Activated T-cell treated with anti-CD3 and anti-CD28 coated beads, Interleukin-2, amount 50 U/mL, for 1 hour (primary cell): Measurements from ENCODE around the gene ATP2B2.

Experiments
- DNase-seq: peaks from one replicate; pipeline ENCODE4 v3.0.0-alpha.2; 2020

The ATP2B2 gene

GRCh38 chr3:10468613-10469354 lies 36.6 kb downstream of the ATP2B2 start:
- no peak for DNase-seq

- DNase-seq, result no peak
Measured at GRCh38 chr3:10467904-10468612, 37.3 kb downstream of the ATP2B2 start.

GRCh38 chr3:10467204-10467603 lies 38.2 kb downstream of the ATP2B2 start:
- no peak for DNase-seq

DNA sequence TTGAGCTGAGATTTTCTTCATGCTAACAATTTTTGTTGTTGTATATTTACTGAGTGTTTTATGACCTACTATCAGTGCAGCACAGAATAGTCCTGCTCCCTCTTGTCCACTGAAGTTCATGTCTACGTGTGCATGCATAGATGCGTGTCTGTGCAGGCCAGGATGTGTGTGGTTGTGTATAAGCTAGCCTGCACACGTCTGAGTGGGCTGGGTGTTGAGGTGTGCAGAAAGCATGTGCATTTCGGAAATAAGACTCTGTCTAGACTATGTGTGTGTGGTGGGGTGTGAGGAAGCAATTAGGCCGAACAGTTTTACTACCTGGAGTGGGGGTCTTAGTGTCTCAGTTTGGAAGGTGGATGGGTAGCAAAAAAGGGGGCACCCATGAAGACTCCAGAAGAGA lies 39.2 kb downstream of the ATP2B2 start:
- no peak for DNase-seq

DNA sequence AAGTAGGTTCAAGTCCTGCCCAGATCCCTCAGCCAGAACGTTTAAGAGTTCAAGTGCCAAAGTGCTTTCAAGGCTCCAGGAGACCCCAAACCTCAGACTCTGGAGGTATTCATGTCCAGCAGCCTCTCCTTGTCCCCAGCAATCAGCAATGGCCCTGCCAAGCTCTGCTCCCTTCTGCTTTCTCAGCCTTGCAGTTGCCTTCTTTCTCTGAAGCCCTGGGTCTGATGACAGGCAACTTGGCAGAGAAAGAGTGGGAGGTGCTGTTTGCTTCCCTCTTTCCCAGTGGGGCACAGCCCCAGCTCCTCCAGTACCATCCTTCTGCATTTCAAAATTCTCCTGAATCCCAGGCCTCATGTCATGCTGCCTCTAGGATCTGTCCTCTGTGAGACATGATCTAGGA lies 40.2 kb downstream of the ATP2B2 start:
- no peak for DNase-seq

DNA sequence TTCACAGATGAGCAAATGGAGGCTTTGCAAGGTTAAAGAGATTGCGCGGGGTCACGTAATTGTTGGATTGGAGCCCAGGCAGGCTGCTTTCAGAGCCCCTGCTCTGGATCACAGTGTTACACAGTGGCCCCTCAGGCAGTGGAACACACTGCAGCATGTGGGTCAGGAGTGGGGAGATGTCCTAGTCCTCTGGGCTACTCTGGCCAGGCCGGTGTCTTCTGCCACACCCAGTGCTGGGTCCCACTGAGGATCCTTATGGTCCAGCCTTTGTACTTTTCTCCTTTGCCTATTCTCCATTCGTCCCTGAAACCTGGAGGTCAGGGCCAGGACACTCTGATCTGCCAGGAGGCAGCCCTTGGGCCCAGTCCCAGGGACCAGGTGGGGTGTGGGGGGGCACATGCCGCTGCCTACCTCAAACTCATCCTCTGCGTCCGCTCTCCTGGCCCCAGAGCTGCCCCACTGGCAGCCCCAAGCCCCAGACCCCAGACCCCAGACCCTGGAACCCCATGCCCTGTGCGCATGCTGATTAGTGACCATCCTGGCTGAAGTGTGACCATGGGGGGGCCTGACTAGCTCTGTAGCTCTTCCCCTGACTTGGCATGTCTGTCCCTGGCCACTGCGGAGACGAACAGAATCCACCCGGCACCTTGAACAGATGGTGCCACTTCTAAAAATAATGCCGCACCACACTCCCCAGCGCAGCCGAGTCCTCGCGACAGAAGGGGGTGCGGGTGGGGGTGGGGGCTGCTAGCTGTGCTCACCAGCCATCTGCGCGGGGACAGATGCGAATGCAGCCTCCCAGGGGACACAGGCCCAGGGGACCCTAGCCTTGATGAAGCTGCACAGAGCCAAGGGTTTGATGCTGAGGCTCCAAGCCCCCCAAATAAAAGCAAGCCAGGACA lies 41.6 kb downstream of the ATP2B2 start:
- no peak for DNase-seq

GRCh38 chr3:10462641-10463532 lies 42.5 kb downstream of the ATP2B2 start:
- no peak for DNase-seq

GRCh38 chr3:10460951-10461545 lies 44.3 kb downstream of the ATP2B2 start:
- DNase-seq, result no peak

DNA sequence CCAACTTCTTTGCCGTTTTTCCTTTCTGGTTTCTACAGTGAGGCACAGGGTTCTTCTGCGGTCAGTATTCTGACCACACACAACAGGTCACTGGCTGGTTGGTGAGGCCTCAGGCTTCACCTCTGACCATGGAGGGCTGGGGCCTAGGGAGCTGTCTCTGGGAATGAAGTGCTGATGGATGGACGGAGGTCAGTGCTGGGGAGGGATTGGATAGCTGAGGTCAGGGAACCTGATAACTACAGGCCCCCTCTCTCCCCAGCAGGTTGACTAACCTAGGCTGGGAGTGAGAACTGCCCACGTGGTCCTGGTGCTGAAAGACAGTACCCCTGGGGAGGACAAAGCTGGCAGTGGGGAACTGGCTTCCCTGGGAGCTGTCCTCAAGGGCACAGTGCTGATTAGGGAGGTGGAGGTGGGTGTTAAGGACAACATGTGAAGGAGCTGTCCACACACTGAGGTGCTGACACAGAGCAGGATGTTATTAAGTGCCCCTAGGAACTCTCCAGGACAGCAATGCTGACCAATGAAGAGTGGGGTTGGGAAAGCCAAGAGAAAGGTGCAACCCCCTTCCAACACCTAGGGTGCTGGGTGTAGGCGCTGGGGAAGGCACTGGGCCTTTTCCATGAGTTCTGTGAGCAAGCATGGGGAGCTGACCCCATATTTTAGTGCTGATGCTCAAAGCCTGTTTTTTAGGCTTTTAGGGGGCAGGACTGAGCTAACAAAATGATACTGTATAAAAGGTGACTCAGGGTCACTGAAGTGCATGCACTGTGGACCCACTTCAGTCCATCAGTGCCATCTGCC lies 45.2 kb downstream of the ATP2B2 start:
- peak; percentile 43 for DNase-seq

- no peak for DNase-seq
Measured at GRCh38 chr3:10457560-10457959, 47.8 kb downstream of the ATP2B2 start.

- DNase-seq, result no peak
Measured at GRCh38 chr3:10456981-10457380, 48.4 kb downstream of the ATP2B2 start.

- DNase-seq, result no peak
Measured at GRCh38 chr3:10455545-10455914, 49.9 kb downstream of the ATP2B2 start.

DNA sequence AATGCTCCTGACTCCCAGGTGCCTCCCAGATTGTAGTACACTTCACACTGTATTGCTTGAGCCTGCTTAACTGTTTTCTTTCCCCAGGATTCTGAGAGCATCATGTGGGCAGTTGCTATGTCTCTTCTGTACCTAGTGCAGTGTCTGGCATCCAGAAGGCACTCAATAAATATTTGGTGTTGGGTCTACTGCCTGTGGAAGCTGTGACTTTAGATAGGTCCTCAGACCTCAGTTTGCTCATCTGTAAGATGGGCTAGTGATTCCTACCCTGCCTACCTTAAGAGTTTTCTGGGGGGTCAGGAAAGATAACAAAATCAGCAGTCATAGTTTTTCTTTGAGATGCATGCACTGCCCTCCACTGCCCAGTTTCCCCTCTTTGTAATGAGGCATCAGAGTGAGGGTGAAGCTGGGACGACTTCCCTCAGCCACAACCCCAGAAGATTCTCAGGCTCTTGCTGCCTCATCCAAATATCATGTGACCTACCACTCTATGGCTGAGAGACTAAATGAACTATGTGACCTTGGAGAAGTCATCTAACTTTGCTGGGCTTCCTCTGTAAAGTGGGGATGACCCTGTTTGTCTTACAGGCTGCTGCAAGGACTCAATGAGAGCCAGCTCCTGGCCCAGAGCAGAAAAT lies 50.4 kb downstream of the ATP2B2 start:
- no peak for DNase-seq

DNA sequence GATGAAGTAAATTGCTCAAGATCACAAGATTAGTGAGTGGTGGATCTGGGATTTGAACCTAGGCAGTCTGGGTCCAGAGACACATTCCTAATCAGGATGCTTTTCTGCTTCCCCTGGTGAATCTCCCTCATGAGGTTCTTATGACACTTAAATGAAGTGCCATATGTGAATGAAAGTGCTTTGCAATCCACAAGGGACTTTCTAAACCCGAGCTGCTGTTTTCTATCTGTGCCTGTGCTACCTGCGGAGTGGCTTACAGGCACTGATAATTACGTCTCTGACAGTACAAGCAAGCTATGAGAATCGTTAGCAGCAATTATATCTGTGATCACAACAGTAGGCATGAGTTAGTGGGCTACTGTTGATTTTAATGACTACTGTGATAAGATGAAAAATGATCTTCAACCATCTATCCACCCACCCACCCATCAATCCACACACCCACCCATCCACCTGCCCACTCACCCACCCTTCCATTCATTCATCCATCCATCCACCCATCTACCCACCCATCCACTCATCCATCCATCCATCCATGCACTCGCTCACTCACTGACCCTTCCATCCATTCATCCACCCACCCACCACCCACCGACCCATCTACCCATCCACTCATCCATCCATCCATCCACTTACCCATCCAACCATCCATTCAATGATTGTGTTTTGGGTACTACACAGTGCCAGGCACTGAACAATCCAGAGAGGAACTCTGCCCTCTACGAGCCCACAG lies 51.8 kb downstream of the ATP2B2 start:
- no peak for DNase-seq

DNA sequence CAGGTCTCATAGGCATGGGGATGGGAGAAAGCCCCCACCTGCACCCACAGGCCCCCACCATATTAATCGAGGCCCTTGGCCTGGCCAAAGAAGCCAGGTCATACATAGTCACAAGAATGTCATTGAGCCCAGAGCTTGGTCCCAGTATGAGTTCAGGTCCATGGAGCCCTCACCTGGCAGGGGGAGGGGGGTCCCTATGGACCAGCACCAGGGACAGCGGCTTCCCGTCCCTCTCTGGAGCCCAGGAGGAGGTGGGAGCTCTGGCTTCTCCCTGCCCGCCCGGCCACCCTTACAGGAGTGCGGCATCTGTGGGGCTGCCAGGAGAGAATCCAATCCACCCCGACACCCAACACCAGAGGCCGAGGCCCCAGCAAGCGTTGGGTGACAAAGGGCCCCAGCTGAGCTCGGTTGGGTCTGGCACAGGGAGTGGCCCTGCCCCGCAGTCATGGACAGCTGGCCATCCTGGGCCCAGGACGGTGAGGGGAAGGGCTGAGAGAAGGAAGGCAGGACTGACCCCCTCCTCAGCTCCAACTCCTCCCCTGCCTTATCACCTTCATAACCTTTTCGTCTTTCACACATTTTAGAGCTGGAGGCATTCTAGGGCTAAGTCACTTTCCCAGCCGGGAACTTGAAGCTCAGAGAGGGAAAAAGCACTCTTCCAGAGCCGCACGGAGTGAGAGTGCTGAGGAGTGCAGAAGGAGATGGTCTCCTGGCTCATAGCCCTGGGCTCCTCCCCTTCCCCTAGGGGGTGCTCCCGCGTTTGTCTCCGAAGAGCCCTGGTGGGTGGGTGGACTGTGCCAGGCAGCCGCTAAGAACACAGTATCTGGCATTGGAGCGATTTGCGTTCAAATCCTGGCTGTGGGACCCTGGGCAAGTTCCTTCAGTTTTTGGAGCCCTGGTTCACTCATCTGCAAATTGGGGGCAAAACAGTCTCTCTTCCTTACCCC lies 54.6 kb downstream of the ATP2B2 start:
- no peak for DNase-seq

DNA sequence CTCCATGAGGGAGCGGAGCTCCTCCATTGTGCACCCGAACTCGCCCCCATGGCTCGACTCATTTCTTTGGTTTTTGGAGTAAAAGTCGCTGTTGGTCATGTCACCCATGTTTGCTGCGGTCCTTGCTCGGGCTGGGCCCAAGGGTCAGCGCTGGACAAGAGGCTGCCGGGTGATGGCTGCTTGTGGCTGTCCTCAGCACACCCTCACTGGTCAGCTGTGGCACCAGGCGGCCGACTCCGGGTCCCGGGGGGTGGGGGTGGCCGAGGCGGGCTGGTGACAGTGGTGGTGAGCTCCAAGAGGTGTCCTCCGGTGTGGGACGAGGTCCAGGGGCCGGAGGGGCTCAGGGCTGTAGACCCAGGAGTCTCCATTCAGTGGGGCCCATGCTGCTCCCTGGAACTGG lies 56.0 kb downstream of the ATP2B2 start:
- DNase-seq, result no peak

GRCh38 chr3:10448544-10448943 lies 56.8 kb downstream of the ATP2B2 start:
- no peak for DNase-seq

GRCh38 chr3:10447527-10448260 lies 57.7 kb downstream of the ATP2B2 start:
- DNase-seq, result no peak
